D721Med (cell line): ENCODE measurements around the gene CNTNAP5.

Experiments
- DNase-seq: peaks from one replicate; pipeline ENCODE4 v3.0.0; 2011; ENCODE audit warnings: low spot score; ENCODE audit not compliant: insufficient read length
- FAIRE-seq: peaks from 2 replicates; lab custom pipeline; 2011; peaks lifted over from hg19 to GRCh38; lab: Jason Lieb, UNC
- TF ChIP-seq, protein P1 (sequence below): IDR thresholded peaks from 2 replicates; pipeline ENCODE4 v1.5.1; 2012; ENCODE audit warnings: mild to moderate bottlenecking, control low read depth; ENCODE audit not compliant: insufficient read depth; ENCODE audit errors: missing control alignments

Gene CNTNAP5

DNA sequence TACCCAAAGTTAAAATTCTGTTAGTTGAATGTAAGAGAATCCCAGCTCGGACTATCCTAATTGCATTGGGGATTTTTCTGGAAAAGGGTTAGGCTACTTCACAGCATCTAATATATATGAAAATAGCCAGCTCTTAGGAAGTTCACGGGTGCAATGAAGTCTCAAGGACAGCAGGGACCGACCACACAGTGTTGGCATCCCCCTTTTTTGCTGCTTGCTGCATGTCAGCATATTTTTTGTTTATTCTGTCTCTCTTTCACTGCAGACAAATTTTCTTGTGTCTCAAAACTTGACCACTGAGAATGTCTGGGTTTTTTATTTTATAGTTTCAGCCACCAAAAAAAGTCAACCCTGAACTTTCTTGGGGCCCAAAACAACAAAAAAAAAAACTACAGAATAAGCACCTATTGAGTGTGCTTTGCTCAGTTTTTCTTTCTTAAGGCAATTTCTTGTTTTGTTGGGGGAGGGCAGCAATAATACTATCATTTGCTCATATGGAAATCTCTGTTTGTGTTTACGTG is 535.6 kb downstream of the CNTNAP5 start:
- FAIRE-seq (no peak), DNase-seq (no peak)
- TF ChIP-seq, protein P1, sequence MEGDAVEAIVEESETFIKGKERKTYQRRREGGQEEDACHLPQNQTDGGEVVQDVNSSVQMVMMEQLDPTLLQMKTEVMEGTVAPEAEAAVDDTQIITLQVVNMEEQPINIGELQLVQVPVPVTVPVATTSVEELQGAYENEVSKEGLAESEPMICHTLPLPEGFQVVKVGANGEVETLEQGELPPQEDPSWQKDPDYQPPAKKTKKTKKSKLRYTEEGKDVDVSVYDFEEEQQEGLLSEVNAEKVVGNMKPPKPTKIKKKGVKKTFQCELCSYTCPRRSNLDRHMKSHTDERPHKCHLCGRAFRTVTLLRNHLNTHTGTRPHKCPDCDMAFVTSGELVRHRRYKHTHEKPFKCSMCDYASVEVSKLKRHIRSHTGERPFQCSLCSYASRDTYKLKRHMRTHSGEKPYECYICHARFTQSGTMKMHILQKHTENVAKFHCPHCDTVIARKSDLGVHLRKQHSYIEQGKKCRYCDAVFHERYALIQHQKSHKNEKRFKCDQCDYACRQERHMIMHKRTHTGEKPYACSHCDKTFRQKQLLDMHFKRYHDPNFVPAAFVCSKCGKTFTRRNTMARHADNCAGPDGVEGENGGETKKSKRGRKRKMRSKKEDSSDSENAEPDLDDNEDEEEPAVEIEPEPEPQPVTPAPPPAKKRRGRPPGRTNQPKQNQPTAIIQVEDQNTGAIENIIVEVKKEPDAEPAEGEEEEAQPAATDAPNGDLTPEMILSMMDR: no peak

DNA sequence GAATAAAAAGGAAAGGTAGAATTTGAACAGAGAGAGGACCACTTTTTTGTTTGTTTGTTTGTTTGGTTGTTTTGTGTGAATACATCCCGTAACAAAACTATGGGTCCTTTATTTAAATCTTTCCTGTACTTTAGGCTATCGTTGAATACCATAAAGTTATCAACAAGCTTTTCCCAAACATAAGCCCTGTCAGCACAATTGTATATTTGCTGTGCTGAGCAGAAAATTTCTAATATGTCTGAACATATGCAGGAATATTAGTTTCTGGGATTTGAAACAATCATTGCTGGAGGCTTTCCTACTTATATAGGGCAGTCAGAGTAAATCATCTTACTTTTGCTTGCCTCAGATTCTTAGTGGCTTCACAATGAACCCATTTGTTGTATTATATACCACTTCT is 536.4 kb downstream of the CNTNAP5 start:
- FAIRE-seq (no peak), DNase-seq (no peak)
- TF ChIP-seq, protein P1: no peak

DNA sequence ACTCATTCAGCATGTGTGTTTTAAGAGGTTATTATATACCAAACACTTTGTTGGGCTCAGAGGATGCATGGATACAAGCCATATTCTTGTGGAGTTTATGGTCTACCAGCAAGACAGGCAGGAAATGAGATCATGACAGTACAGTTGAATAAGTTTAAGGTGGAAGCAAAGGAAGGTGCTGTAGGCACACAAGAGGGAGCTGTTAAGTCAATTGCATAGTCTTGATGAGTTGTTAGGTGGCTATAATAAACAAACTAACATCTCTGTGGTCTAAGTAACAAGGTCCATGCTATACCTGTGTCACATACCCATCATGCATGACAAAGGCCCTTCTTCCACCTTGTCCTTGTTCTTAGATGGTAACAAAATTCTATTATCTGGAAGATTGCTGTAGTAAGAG is 538.3 kb downstream of the CNTNAP5 start:
- TF ChIP-seq, protein P1: no peak
- DNase-seq (no peak), FAIRE-seq (no peak)

DNA sequence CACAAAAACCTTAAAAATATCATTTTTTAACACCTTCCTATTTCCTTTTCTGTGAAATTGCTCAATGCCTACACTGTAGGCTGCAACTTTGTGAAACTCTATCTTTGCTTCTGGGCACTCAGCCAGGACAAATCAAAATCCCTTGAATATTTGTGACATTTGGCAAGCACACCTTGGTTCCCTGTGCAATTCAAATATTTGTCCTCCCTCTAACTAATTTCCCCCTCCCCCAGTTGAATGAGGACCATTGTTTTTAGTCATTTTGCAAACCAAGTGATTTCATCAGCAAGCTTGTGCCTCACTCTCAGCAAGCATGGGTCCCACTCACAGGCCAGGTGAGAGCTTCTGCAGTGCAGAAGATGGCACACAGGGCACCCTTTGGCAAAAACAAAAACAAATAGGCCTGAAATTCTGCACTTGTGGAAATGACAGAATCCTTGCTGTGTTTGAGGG is 541.5 kb downstream of the CNTNAP5 start:
- TF ChIP-seq, protein P1: no peak
- FAIRE-seq: no peak
- no peak for DNase-seq

DNA sequence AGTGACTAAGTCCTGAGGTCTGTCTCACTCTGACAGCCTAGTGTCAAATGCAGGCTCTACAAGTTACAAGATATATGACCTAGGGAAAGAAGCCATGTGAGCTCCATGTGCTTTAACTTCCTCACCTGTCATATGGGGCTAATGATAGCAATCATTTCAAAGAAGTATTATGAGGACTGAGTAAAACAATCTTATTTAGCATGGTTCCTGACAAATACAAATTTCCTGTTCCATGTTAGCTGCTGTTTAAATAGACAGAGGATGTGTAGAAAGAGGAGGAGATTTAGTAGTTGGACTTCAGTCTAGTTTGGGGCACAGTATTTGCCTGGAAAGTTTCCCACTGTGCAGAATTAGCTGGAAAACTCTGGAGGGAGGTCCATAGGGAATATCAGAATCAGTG is 545.8 kb downstream of the CNTNAP5 start:
- DNase-seq (no peak), FAIRE-seq (no peak)
- TF ChIP-seq, protein P1: no peak

DNA sequence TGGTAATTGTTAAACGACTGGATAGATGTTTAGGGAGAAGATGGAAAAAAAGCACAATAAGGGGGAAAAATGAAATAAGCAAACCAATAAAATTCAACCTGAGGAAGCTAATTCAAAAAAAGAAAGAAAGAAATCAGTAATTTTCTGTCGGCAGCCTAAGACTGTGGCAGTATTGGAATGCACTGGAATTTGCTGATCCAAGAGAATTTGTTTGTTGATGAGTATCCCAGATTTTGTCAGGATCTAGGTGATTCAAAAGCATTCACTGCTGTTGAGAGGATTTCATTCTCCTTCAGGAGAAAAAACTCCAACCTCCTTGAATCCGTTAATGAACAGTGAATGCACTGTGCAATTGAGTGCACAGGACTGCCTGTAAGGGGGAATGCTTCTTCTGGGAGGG is 546.7 kb downstream of the CNTNAP5 start:
- TF ChIP-seq, protein P1: no peak
- no peak for DNase-seq
- FAIRE-seq: no peak

DNA sequence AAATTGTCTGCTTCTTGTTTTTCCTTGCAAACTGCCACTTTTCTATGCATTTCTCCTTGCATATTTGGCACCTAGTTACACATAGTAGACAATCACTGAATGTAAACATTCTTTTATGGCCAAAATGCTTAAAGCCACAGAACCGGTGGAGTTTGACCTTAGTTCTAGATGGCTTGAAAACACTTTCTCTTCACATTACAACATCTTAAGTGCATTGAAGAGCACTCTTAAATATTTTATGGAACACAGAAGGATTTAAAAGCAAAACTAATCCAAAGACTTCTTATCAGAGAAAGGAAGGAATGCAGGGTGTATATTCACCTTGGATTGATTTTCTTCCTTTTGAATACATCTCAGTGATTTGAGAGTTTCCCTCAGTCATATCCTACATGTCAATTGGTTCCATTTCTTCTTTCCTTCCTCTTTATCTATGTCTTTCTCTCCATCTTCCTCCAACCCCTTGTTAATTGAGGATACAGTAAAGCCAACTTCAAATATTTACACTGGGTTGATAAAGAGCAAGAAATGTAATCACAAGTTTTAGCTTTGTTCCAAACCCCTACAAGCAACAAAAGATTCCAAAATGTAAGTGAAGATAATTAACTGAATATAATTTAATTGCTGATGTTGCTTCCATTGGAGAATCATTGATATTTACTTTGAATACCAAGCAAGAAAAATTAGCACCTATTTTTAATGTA is 548.0 kb downstream of the CNTNAP5 start:
- no peak for DNase-seq
- TF ChIP-seq, protein P1: no peak
- FAIRE-seq: no peak
